H1 (cell line): ENCODE results near the gene MRGPRX1. TPM values are rescaled to one million over a fixed set of nuclear protein-coding genes. Genes with fewer than 3 reads are reported as not detected.

Experiments
- CTCF ChIA-PET: fragments of 300-600 bp; sonication (Branson Sonifier 250); formaldehyde crosslinking; loops from one replicate; lab custom pipeline; 2021; ENCODE audit not compliant: partially characterized antibody; lab: Charles Lee
- POLR2A ChIA-PET: fragments of 300-600 bp; sonication (Branson Sonifier 250); formaldehyde crosslinking; loops from one replicate; lab custom pipeline; 2021; ENCODE audit warnings: inconsistent platforms; ENCODE audit not compliant: partially characterized antibody; lab: Charles Lee
- DNase-seq, 2 experiments: peaks; one replicate each; pipeline versions ENCODE4 v3.0.0 to v3.0.0-alpha.2; 2010 to 2022; ENCODE audit warnings: low spot score in 2 of 2, low read depth in 1 of 2, mixed read lengths in 1 of 2
- FAIRE-seq: peaks from 2 replicates; lab custom pipeline; 2011; peaks lifted over from hg19 to GRCh38; lab: Jason Lieb, UNC
- H2AFZ ChIP-seq: 2 replicates; pipeline ENCODE4 v1.8.1; 2012; ENCODE audit warnings: low read length, inconsistent platforms
- H2AK5ac ChIP-seq: 2 replicates; pipeline ENCODE4 v1.6.1; 2013; ENCODE audit warnings: low read depth, low read length
- H2BK120ac ChIP-seq: replicated peaks from 2 replicates; pipeline ENCODE3; 2013; ENCODE audit warnings: low read depth, low read length, inconsistent platforms
- H2BK12ac ChIP-seq: 2 replicates; pipeline ENCODE4 v1.6.1; 2013; ENCODE audit warnings: low read depth, low read length
- H2BK15ac ChIP-seq: 2 replicates; pipeline ENCODE4 v1.6.1; 2013; ENCODE audit warnings: low read length
- H2BK20ac ChIP-seq: 2 replicates; pipeline ENCODE4 v1.6.1; 2013; ENCODE audit warnings: low read length
- H2BK5ac ChIP-seq: 2 replicates; pipeline ENCODE4 v1.6.1; 2013; ENCODE audit warnings: low read depth, low read length
- H3K14ac ChIP-seq: 2 replicates; pipeline ENCODE4 v1.6.1; 2013; ENCODE audit warnings: inconsistent platforms; ENCODE audit not compliant: insufficient read length
- H3K18ac ChIP-seq: 2 replicates; pipeline ENCODE4 v1.6.1; 2013; ENCODE audit warnings: low read length; ENCODE audit errors: extremely low read depth
- H3K23ac ChIP-seq: 2 replicates; pipeline ENCODE4 v1.6.1; 2013; ENCODE audit warnings: inconsistent platforms; ENCODE audit not compliant: insufficient read length
- H3K23me2 ChIP-seq: 2 replicates; pipeline ENCODE4 v1.6.1; 2013; ENCODE audit warnings: low read depth, low read length
- H3K27ac ChIP-seq: 2 replicates; pipeline ENCODE4 v1.6.1; 2011; ENCODE audit warnings: low read depth, low read length, inconsistent platforms
- H3K27me3 ChIP-seq, 4 experiments: replicated peaks in 1 of 4; 1 replicate in 1 of 4; 2 replicates in 3 of 4; pipeline versions ENCODE4 v1.6.1 to v1.8.1; 2011 to 2013; ENCODE audit warnings: low read length in 3 of 4, mild to moderate bottlenecking in 3 of 4, inconsistent platforms in 2 of 4, mixed read lengths in 2 of 4, moderate library complexity in 1 of 4; ENCODE audit not compliant: control insufficient read depth in 3 of 4, insufficient read depth in 3 of 4; ENCODE audit errors: extremely low read depth in 1 of 4
- H3K36me3 ChIP-seq, 4 experiments: 2 replicates each; pipeline versions ENCODE4 v1.6.1 to v1.8.1; 2011 to 2013; ENCODE audit warnings: mild to moderate bottlenecking in 4 of 4, low read length in 3 of 4, moderate library complexity in 2 of 4, control low read depth in 1 of 4, inconsistent platforms in 1 of 4; ENCODE audit not compliant: insufficient read depth in 4 of 4, control insufficient read depth in 2 of 4
- H3K4ac ChIP-seq: replicated peaks from 2 replicates; pipeline ENCODE3; 2013; ENCODE audit warnings: low read length, low read depth, mixed read lengths, inconsistent platforms; ENCODE audit not compliant: insufficient read length
- H3K4me1 ChIP-seq, 4 experiments: replicated peaks in 1 of 4; 1 replicate in 1 of 4; 2 replicates in 3 of 4; pipeline versions ENCODE4 v1.6.1 to v1.8.1; 2011 to 2013; ENCODE audit warnings: low read length in 3 of 4, inconsistent platforms in 2 of 4, mixed read lengths in 1 of 4; ENCODE audit not compliant: insufficient read depth in 4 of 4, control insufficient read depth in 3 of 4
- H3K4me2 ChIP-seq, 2 experiments: 2 replicates each; pipeline versions ENCODE4 v1.6.1 to v1.8.1; 2011 to 2013; ENCODE audit warnings: low read depth in 2 of 2, low read length in 2 of 2, control low read depth in 1 of 2, inconsistent platforms in 1 of 2, mild to moderate bottlenecking in 1 of 2; ENCODE audit not compliant: insufficient read depth in 1 of 2
- H3K4me3 ChIP-seq, 4 experiments: fragments of 200-600, 300-600 bp in 1 of 4; sonication (generic), shearing (Covaris generic), sonication (Bioruptor Twin) in 1 of 4; 2 replicates each; pipeline versions ENCODE4 v1.5.1 to v1.8.1; 2011 to 2016; ENCODE audit warnings: low read length in 4 of 4, low read depth in 3 of 4, control low read depth in 2 of 4, inconsistent platforms in 2 of 4, mild to moderate bottlenecking in 2 of 4, mixed read lengths in 1 of 4, moderate library complexity in 1 of 4; ENCODE audit not compliant: insufficient read depth in 2 of 4; ENCODE audit errors: extremely low read depth in 1 of 4
- H3K56ac ChIP-seq: replicated peaks from 2 replicates; pipeline ENCODE3; 2013; ENCODE audit warnings: low read depth, mild to moderate bottlenecking, mixed read lengths, low read length, inconsistent platforms; ENCODE audit not compliant: insufficient read length
- H3K79me1 ChIP-seq: 2 replicates; pipeline ENCODE4 v1.6.1; 2013; ENCODE audit warnings: low read depth, low read length, control low read depth
- H3K79me2 ChIP-seq, 2 experiments: 2 replicates each; pipeline versions ENCODE4 v1.6.1 to v1.8.1; 2012 to 2013; ENCODE audit warnings: low read length in 2 of 2, mild to moderate bottlenecking in 2 of 2, inconsistent platforms in 1 of 2; ENCODE audit not compliant: insufficient read depth in 2 of 2, control insufficient read depth in 1 of 2
- H3K9ac ChIP-seq, 4 experiments: replicated peaks in 1 of 4; 1 replicate in 1 of 4; 2 replicates in 3 of 4; pipeline versions ENCODE4 v1.6.1 to v1.8.1; 2011 to 2013; ENCODE audit warnings: low read depth in 3 of 4, low read length in 3 of 4, control low read depth in 2 of 4, mild to moderate bottlenecking in 2 of 4, moderate library complexity in 2 of 4, inconsistent platforms in 1 of 4; ENCODE audit errors: extremely low read depth in 1 of 4
- H3K9me3 ChIP-seq, 2 experiments: 2 replicates each; pipeline versions ENCODE4 v1.6.1 to v1.8.1; 2012 to 2013; ENCODE audit warnings: mild to moderate bottlenecking in 2 of 2, moderate library complexity in 2 of 2, control low read depth in 1 of 2, inconsistent platforms in 1 of 2, low read depth in 1 of 2, low read length in 1 of 2, mixed read lengths in 1 of 2; ENCODE audit not compliant: insufficient read depth in 2 of 2
- H4K20me1 ChIP-seq, 2 experiments: replicated peaks in 1 of 2; 2 replicates each; pipeline versions ENCODE3 to v1.8.1; 2011 to 2013; ENCODE audit warnings: inconsistent platforms in 2 of 2, low read length in 2 of 2, mild to moderate bottlenecking in 1 of 2; ENCODE audit not compliant: insufficient read depth in 2 of 2, control insufficient read depth in 1 of 2
- H4K5ac ChIP-seq: 2 replicates; pipeline ENCODE4 v1.6.1; 2013; ENCODE audit warnings: low read length, low read depth, mixed read lengths, inconsistent platforms; ENCODE audit not compliant: insufficient read length
- H4K8ac ChIP-seq: 2 replicates; pipeline ENCODE4 v1.8.0; 2013; ENCODE audit warnings: mild to moderate bottlenecking, moderate library complexity, low read length, inconsistent platforms; ENCODE audit not compliant: insufficient read depth; ENCODE audit errors: extremely low read depth
- H4K91ac ChIP-seq: replicated peaks from 2 replicates; pipeline ENCODE3; 2013; ENCODE audit warnings: low read length, mixed read lengths, inconsistent platforms; ENCODE audit not compliant: insufficient read length
- CBX8 ChIP-seq: fragments of 300-800, 300-1000 bp; sonication (generic); IDR thresholded peaks from 2 replicates; pipeline ENCODE4 v1.7.1; 2016; ENCODE audit warnings: low read depth, low read length, borderline replicate concordance
- FOSL1 ChIP-seq: IDR thresholded peaks from 2 replicates; pipeline ENCODE4 v1.6.1; 2011; ENCODE audit warnings: mild to moderate bottlenecking, low read depth, low read length, moderate library complexity; ENCODE audit not compliant: insufficient read depth
- GABPA ChIP-seq: IDR thresholded peaks from 2 replicates; pipeline ENCODE4 v1.6.1; 2011; ENCODE audit warnings: mild to moderate bottlenecking, low read length, moderate library complexity, borderline replicate concordance; ENCODE audit not compliant: insufficient read depth
- KDM4A ChIP-seq: IDR thresholded peaks from one replicate; pipeline ENCODE4 v1.7.1; 2012; ENCODE audit warnings: low read depth, mild to moderate bottlenecking, moderate library complexity, low read length, inconsistent platforms; ENCODE audit not compliant: severe bottlenecking
- PHF8 ChIP-seq: fragments of 200-600 bp; sonication (generic); conservative IDR thresholded peaks from 2 replicates; pipeline ENCODE4 v1.7.1; 2012; ENCODE audit warnings: low read depth, mild to moderate bottlenecking, inconsistent platforms, low read length, moderate library complexity
- POLR2AphosphoS5 ChIP-seq: IDR thresholded peaks from 2 replicates; pipeline ENCODE4 v1.6.1; 2011; ENCODE audit warnings: low read depth, low read length
- RNF2 ChIP-seq: fragments of 200-900, 300-1000 bp; sonication (generic); IDR thresholded peaks from 2 replicates; pipeline ENCODE4 v1.7.1; 2016; ENCODE audit warnings: borderline replicate concordance, low read depth, mild to moderate bottlenecking, antibody characterized with exemption, low read length; ENCODE audit not compliant: poor library complexity, severe bottlenecking; ENCODE audit errors: missing control alignments
- WGBS, 2 experiments: shearing (Covaris generic) in 1 of 2; methylation state at CpG; one replicate each; pipeline versions ENCODE4 v1.1.6 to v1.1.7; 2013 to 2015; ENCODE audit warnings: low lambda C conversion rate in 2 of 2, mixed read lengths in 2 of 2, inconsistent platforms in 1 of 2, low coverage in 1 of 2, missing lambda C conversion rate in 1 of 2; ENCODE audit not compliant: insufficient replicate concordance in 2 of 2, insufficient coverage in 1 of 2, insufficient read length in 1 of 2; ENCODE audit errors: extremely low coverage in 1 of 2, missing lambda C conversion rate in 1 of 2; 5-methylcytosine and 5-hydroxymethylcytosine counted together
- polyA plus RNA-seq, 7 experiments: library from polyadenylated mRNA; depleted of rRNA in 3 of 7; stranded (reverse) in 5 of 7; unstranded in 2 of 7; fragments of >200 nt in 5 of 7; fragments of 200-250 nt in 2 of 7; gene quantifications; 1 replicate in 5 of 7; 2 replicates in 1 of 7; 4 replicates in 1 of 7; pipeline versions ENCODE4 v1.2.1 to v1.2.3, GENCODE V29; 2011 to 2013; ENCODE audit warnings: missing spikeins in 2 of 7, mixed read lengths in 2 of 7
- total RNA-seq: library from RNA; stranded (reverse); fragmentation: NEBNext Ultra II Directional; extraction: Animal tissue kit (Norgen Biotek cat#: 25700); gene quantifications from 2 replicates; pipeline ENCODE4 v1.2.1, GENCODE V29; 2021

MRGPRX1 gene
- total and polyA plus RNA-seq, 2 of the 8 experiments (the other 6 are each of a cell fraction or from before 2014, with no cell fraction given), result not detected

GRCh38 chr11:18972336-18972735 is 33.1 kb upstream of the MRGPRX1 start:
- Histone ChIP-seq H3K18ac (no peak overlapping the region), H3K27me3 (no peaks in the 10 kb centered on the region), H4K91ac (no peak overlapping the region), H3K79me1 (no peaks in the 10 kb centered on the region), H3K27ac (no peak overlapping the region), H2BK15ac (no peak overlapping the region), H3K79me2 (no peaks in the 10 kb centered on the region), H4K5ac (no peak overlapping the region), H2AK5ac (no peak overlapping the region), H3K23me2 (no peaks in the 10 kb centered on the region), H4K8ac (no peak overlapping the region; the same call in 1 of the 2 replicates), H2AFZ (no peak overlapping the region), H3K14ac (no peak overlapping the region), H2BK20ac (no peak overlapping the region), H3K36me3 (no peaks in the 10 kb centered on the region), H3K4me3 (no peak overlapping the region), H3K4me1 (no peaks in the 10 kb centered on the region; a peak in 1 of 7 replicates), H2BK5ac (no peak overlapping the region), H3K56ac (no peak overlapping the region), H3K9ac (no peak overlapping the region), H3K4me2 (no peak overlapping the region), H3K9me3 (no peaks in the 10 kb centered on the region), H2BK12ac (no peak overlapping the region; the same call in 1 of the 2 replicates), H4K20me1 (no peaks in the 10 kb centered on the region), H2BK120ac (no peak overlapping the region), H3K4ac (no peak overlapping the region), H3K23ac (no peak overlapping the region)
- no peak for DNase-seq
- CTCF ChIA-PET, result no interaction called here
- no peak for FAIRE-seq
- 88% methylated on average over 16 of the region's 16 CpGs; no CpG with 5 or more reads in 1 of the 2 experiments for WGBS, 2 experiments
- POLR2A ChIA-PET, result interaction anchor here (0.8 kb wide), 1 partner anchor 14 kb away, joined by 4 read pairs; no protein-coding TSS in a partner anchor
- TF ChIP-seq KDM4A (no peak), RNF2 (no peak), POLR2AphosphoS5 (no peak), PHF8 (no peak), GABPA (no peak), FOSL1 (no peak), CBX8 (no peak)
